Measurements from ENCODE around the gene DYRK3.
"Not testable (repeated sequence)": the region's sequence is repeated elsewhere in the genome, so short reads cannot be mapped to it uniquely, and the experiment has no call there.

Gene DYRK3

DNA sequence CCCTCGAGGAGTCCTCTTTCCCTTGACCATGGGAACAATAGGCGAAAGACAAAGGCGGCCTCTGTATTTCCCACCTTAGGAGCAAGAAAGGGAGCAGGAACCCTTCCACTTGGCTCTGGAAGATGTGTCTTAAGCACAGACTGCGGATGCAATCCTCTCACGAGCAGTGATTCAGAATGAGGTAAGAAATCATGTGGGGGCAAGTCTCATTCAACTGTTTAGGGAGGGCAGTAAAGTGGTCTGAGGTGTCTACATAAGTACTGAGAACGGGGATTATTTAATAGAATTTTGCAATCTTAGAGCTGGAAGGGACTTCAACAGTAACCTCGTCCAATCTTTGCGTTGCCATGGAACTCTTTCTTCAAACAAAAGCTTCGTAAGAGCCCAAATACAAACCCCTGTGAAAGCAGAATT is 1.6 kb upstream of the DYRK3 start:
- peak; percentile 30 for DNase-seq

DNA sequence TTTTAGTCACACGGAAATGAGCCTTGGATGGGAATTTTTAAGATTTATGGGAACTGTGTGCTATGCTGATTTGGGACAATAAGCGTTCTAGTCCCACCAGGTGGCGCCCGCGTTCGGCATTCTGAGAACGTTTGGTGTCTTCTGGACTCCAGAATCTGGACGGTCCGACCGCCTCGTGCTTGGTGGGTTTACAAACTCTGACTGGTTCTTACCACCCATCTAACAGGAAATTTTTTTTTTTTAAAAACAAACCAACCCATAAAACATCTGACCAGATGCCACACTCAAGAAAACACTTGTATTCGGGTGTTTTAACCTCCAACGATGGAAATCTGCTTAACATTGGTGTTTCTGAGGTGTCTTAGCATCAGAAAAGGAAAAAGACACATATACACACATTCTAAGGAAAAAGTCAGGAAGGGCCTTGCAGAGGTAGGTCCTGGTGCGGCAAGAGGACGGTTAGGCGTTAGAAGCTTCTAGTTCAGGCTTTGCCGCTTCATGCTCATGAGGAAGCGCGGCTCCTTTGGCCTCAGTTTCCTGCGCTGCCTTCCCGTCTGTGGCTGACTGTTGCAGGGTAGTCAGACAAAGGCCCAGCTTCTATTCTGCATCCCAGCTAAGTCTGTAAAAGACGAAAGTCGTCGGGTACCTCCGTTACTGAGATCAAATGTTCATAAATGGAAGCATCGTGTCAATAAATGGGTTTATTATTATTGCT is 814 bp upstream of the DYRK3 start:
- DNase-seq = peak; percentile 91

DNA sequence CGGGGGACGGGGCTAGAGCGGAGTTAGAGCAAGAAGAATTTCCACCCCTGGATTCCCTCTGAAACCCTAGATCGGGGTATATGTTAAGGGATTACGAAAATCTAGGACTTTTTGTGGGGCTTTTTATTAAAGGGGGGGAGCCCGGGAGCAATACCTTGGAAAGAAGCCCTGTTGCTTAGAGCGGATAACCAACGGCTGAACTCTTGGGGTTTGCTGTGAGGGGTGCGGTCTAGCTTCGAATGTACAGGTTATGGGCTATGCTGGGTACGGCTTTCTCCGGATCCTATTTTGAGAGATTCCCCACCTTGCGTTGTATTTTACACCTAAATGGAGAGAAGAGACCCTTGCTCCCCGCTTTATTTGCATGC is 626 bp downstream of the DYRK3 start:
- no peak for DNase-seq

DNA sequence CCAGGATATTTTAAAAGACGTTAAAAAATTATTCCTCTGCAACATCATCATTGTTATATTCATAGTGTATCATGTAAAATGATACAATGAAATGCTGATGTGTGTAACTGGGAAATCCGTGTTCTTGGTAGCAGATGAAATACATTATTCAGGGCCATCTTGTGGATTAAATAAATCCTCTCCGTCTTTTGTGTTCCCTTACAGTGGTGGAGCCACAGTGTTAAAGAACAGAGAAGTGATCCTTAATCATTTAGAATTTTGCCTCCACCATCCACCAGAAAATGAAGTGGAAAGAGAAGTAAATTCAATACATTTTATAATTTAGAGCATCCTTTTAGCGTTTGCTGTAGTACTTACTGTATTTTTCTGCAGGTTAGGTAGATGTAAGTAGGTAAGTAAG is 1.3 kb downstream of the DYRK3 start:
- no peak for DNase-seq

DNA sequence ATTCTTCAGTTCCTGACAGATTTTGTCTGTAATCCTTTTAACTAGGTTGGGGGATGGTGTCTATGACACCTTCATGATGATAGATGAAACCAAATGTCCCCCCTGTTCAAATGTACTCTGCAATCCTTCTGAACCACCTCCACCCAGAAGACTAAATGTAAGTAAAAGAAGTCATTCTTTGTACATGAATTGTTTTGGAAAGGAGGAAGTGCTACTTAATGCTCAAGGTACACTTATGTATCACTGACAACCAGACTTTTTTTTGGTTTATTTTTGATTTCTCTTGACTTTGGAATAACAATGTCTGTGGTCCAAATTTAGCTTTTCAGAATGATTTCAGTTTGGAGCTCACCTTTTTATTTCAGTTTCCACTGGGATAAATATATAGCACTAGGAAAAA is 2.3 kb downstream of the DYRK3 start:
- DNase-seq = no peak

DNA sequence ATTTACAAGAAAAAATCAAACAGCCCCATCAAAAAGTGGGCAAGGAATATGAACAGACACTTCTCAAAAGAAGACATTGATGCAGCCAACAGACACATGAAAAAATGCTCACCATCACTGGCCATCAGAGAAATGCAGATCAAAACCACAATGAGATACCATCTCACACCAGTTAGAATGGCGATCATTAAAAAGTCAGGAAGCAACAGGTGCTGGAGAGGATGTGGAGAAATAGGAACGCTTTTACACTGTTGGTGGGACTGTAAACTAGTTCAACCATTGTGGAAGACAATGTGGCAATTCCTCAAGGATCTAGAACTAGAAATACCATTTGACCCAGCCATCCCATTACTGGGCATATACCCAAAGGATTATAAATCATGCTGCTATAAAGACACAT is 6.7 kb downstream of the DYRK3 start:
- not testable (repeated sequence) for DNase-seq

DNA sequence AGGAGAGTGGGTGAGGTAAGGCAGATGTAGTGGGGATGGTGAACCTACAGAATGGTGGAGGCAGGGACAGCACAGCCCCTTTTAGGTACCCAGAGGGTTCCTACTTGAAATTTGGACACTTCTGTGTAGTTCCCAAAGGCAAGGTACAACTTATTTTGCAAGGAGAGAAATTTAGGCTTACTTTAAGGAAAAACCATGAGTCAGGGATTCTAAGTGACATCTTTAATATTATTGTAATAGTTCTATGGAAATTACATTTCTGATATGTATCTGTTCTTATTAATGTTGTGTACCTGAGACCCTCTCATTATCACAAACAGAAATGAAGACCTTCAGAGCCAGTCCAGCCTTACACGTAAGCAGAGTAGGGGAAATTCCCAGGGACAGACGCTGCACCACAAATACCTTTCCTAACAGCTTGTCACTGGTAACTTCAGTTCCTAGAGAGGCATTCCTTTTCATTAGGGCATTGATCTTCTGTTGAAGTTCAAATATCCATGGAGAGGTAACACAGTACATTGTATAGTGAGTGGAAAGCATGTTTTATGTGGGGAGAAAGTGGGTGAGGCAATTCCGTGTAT is 7.9 kb downstream of the DYRK3 start:
- DNase-seq = no peak

DNA sequence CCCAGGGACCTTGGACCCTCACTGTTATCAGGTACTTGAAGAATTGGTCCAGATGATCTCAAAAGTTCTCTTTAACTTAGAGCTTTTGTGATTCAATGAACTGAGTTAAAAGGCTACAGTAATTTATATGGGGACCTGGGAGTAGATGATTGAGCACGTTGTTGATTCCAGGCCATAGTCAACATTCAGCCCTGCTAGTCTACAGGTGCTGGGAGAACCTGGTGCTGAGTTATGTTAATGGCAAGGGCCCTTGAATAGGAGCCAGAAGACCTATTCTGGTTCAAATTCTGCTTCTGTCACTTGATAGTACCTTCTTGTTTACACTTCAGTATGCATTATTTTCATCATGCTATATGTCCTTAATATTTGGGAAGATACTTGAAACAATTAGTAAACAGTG is 11.2 kb downstream of the DYRK3 start:
- DNase-seq = no peak

DNA sequence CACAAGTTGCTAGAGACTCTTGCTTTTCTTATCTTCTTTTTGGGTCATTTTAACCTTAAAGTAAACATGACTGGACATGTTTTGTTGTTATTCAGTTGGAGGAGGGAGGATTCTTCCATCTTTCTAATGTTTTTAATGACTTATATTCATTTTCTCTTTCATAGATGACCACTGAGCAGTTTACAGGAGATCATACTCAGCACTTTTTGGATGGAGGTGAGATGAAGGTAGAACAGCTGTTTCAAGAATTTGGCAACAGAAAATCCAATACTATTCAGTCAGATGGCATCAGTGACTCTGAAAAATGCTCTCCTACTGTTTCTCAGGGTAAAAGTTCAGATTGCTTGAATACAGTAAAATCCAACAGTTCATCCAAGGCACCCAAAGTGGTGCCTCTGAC is 11.9 kb downstream of the DYRK3 start:
- DNase-seq = no peak

DNA sequence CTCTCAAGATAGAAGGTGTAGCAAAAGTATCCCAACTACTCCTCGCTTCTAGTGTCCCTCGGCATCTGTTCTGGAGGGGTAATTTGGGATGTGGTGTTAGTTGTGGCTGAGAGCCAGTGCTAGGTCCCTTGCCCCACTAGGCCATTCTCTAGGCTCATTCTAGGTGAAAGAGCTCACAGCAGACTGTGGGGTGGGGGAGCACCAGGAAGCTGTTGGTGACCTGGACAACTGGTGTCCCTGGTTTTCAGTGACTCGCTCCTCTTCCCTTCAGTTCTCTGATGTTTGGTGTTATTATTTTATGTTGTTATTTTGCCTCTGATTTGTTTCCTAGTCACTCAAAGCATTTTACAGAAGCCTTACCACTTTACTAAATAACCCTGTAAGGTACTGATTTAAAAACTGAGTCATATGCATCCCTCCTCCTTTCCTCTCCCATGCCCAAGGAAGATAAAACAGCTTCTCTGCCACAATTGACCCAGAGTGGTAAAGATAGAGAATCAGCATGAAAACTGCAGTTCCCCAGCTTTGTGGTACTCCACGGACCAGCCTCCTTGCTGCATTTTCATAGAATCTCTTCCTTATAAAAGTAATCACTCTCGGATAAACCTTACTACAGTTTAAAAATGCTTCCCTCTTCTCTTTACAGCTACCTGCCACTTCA is 14.1 kb downstream of the DYRK3 start:
- no peak for DNase-seq

DNA sequence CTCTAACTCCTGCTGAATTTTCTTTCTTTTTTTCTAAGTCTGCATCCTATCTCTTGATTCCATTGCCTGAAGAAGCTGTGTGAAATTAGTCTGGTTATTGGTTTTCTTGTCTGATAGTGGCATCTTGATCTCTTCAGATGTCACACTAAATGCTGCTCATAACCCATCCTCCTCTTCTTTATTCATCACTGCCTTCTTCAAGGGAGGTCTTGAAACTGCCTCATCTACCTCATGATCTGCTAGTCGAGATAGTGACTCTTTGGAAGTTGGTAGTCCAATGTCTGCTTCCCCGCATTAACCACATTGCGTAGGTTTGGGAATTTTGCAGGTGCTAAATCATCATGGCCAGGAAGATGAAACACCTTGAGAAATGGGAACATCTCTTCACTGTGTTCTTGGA is 15.7 kb downstream of the DYRK3 start:
- no peak for DNase-seq

DNA sequence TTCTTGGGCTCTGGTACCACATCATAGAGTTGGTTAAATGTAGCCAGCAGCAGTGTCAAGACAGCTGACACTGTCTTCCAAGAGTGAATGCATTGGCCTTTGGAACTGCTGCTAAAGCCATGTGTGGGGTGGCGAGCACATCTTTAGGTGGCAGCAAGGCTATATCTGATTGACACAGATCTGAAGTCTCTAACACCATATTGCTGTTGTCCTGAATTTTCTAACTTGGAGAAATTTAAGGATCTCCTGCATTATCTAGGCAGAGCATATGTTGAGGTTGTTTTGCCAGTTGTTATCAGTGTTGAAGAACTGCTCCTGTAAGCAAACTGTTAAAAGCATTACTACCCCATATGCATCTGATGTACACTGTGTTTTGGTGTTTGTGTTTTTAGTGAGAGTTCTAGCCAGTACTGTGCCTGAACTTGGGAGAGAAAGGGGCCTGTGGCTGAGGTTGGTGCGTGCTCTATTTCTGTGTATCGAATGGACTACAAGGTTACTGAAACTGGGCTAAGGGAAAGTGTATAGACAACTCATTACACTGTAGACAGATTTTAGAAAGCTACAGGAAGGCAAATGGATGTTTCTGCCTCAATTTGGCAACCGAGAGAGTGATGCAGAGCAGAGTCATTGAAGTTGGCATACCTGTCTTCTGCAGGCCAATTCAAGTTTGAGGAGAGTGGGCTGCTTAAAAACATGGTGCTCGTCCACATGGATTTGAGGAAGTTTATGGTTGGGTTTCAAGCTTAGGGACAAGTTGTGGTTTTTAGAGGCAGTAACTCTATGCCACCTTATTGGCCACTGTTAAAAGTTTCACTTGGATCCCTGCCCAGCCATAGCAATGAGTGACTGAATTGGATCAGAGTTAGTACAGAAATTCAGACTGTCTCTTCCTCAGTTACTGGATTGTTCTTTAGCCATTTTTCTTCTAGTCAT is 16.9 kb downstream of the DYRK3 start:
- no peak for DNase-seq

DNA sequence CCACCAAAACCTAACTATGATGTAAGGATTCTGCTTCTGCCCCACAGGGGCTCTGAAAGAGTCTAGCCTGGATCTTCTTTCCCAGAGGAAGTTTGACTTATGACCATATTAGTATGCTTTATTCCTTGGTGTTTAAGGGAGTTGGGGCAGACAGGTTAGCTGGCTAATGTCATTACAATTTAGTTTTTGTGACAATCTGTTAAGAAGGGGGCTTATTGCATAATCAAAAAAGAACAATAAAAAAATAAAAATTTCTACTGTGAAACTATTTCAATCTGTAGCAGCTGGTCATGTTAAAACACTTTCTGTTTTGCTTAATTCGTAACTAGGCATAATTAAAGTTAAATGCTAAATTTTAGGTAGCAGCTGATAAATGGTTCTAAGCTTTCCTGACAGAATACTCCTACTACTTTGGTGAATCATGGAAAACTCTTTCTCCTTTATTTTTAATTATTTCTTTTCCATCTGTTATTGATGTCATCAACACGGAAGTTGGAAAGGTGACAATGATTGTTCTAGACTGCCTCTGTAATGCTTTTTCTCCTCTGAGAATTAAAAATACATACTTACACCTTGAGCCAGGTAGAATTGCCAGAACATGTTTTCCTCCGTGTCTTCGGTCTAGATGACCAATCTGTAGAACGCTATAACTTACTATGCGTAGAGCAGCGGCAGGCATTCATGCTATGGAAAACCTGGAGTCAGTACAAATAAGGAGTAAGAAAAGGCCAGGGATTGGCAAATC is 18.6 kb downstream of the DYRK3 start:
- DNase-seq = no peak

DNA sequence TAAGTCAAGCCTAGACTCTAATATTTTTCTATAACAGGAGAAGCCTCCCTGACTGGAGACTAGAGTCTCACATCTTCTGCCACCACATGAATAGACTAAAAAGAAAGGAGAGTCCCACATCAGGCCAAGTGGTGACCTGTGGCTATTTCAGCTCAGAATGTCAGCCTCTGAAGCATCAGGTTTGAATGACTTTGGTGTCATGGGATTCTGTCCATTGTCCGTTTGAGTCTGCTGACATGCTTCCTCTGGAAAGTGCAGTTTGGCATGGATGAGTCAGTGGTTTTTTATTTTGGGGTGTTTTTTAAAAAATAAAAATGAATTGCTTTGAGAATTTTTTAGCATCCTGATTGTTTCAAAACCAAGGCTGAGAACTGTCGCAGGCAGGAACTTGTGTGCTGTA is 19.5 kb downstream of the DYRK3 start:
- no peak for DNase-seq

DNA sequence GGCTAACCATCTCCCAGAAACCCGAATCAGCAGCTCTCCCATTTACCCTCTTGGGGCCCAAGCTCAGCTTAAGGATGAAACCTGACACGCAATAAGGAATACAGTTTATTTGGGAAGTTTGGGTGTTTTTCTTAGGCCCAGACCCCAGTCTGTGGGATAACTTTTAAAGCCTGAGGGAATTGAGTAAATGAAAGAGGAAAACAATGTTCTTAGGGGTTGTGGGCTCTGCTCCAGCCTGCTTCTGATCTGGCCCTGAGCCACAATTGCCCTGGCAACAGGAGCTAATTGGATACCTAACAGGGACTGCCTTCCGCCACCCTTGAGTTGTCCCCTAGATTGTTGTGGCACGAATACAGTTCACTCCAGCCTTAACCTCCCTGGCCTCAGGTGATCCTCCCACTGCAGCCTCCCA is 20.1 kb downstream of the DYRK3 start:
- no peak for DNase-seq

DNA sequence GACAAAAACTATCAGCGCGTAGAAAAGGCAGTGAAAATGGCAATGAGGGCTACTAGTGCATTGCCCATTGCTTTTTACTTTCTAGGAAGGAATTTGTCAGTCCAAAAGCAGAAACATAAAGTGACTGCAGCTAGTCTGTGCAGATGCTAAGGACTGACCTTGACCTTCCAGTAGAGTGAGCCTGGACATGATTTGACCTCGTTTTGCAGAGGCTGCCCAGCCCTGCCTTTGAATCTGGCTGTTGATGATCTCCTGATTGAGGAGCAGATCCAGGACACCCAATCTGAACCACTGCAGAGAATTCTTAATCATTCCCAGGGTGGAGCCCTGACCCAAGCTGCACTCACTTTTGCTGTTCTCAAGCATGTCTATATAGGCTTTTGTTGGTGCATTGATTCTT is 21.6 kb downstream of the DYRK3 start:
- no peak for DNase-seq

DNA sequence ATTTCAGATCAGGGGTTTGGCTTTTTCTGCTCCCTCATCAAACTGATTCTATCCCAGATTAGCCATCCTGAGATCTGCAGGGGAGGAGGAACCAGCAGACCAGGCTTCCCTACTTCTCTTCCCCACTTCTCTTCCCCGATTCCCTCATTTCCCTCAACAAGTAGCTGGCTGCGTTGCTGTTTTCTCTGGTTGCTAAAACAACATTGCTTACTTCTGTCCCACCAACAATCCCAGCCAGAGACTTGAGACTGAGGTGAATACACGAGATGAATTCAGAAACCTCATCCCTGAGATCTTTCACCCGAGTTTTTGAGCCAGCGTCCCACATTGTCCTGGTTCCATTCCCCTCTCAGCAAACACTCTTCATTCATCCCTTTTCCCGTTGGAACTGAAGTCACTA is 22.4 kb downstream of the DYRK3 start:
- DNase-seq = no peak

DNA sequence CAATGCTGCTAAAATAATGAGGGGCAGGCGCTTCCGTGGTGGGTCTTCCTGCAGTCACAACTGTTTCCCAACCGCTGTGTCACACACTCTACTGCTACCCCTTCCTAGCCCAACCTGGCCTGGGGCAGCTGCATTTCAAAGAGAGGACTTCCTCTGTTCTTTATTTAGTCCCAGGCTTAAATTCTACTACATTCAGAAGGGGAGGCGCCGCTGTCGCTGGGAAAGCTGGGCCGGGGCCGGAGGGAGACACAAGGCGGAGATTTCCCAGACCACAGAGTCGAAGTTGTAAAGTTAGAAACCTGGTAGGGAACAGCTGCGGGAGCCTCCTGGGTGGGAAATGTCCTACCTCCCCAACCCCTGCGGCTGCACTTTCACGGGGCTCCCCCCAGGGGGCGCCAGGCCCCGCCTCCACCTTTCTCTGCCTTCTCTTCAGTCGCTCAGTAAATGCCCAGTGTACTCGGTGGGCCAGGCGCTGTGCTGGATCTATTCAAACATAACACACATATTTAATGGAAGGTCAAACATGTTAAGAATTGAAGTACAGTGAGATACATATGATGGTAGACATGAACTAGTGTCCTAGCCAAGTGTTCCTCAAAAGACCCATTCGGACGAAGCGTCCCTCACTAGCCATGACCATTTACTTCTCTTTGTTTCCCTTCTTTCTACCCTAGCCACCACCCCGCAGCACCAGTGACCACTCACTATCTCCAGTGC is 23.1 kb downstream of the DYRK3 start:
- DNase-seq = peak; percentile 65

DNA sequence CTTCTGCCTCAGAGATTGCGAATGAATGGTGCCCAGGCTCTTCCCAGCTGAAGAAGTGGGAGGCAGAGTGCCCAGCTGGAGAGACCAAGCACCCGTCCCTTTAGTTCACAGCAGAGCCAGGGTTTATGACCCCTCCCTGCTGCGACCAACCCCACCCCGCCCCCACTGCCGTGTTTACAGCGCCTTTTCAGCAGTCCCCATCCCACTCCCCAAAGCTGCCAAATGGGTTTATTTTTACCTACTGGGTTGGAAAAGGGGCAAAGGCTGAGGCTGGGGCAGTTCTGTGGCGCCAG is 23.6 kb downstream of the DYRK3 start:
- DNase-seq = no peak

DNA sequence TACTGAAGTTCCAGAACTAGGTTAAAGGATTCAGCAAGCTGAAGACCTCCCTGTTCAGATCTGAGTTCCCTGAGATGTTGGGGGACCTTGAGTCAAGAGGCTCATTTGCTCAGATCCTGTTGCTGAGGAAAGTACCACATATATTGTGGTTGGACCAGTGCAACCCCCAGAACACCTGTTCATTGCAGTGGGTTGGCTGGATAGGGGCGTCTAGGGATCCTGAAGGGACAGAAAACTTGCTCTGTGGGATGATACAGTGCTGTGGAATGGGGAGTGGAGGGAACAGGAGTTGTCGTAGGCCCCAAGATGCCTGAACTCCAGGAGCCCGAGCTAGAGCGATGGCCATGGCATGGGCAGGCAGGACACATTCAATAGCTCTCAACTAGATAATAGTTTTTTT is 24.8 kb downstream of the DYRK3 start:
- DNase-seq = no peak

DNA sequence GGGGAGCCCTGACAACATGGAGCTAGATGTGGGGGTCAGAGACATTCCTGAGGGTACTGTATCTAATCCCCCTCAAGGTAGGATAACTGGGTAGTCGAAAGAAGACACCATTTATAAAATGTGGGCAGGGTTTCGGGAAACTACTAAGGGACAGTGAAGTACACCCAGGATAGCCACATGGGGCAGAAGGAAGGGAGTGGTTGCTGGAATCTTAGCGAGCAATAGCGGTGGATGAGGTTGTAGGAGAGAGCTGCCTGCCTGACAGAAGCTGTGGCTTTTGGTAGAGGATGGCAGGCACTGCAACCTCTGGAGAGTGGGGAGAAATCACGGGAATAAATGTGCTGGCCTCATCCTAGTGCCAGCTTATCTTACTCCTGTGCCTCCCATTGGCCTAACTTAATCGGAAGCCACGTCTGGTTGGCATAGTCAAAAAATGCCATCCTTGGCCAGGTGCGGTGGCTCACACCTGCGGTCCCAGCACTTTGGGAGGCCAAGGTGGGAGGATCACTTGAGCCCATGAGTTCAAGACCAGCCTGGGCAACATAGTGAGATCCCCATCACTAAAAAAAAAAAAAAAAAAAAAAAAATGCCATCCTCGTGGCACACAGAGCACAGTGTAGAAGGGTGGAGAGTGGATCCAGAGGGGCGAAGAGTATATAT is 26.0 kb downstream of the DYRK3 start:
- no peak for DNase-seq

Measured in right hindlimb (tissue), 1 donor.